ENCODE measurements around the gene NINJ2. TPM values are rescaled to one million over a fixed set of nuclear protein-coding genes. Genes with fewer than 3 reads are reported as not detected.

NINJ2 gene
- total RNA-seq, 1 donor: 5.8 TPM

DNA sequence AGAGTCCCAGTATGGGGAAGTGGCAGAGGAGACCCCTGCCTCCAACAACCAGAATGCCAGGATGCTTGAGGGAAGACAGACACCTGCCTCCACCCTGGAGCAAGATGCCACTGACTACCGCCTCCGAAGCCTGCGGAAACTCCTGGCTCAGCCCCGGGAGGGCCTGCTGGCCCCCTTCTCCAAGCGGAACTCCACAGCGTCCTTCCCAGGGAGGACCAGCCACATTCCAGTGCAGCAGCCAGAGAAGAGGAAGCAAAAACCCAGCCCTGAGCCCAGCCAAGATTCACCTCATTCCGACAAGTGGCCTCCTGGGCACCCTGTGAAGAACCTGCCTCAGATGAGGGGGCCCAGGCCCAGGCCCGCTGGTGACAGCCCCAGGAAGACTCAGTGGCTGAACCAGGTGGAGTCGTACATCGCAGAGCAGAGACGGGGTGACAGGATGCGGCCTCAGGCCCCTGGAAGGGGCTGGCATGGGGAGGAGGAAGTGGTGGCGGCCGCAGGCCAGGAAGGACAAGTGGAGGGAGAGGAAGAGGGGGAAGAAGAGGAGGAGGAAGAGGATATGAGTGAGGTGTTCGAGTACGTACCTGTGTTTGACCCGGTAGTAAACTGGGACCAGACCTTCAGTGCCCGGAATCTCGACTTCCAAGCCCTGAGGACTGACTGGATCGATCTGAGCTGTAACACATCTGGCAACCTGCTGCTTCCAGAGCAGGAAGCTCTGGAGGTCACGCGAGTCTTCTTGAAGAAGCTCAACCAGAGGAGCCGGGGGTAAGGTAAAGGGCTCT is 109.8 kb downstream of the NINJ2 start:
- H3K4me3 ChIP-seq (ENCODE audit: insufficient read depth, low read length): no peak overlapping the region
- no peaks in the 10 kb centered on the region for H4K20me1 ChIP-seq (ENCODE audit: insufficient read depth, low read length)
- H3K9me3 ChIP-seq (ENCODE audit: low read depth, low read length): no peaks in the 10 kb centered on the region
- no peaks in the 10 kb centered on the region for H3K36me3 ChIP-seq (ENCODE audit: insufficient read depth, low read length)
- H3K27ac ChIP-seq (ENCODE audit: low read depth, low read length): no peak overlapping the region
- no peak overlapping the region for H3K4me2 ChIP-seq (ENCODE audit: insufficient read depth, low read length)
- peak; percentile 64 for DNase-seq (ENCODE audit: insufficient read length, low spot score, missing footprints)
- peaks cover 28% of the 10 kb centered on the region for H3K27me3 ChIP-seq (ENCODE audit: insufficient read depth, low read length)
- H3K4me1 ChIP-seq (ENCODE audit: insufficient read depth, low read length): no peaks in the 10 kb centered on the region
- H3K79me2 ChIP-seq (ENCODE audit: insufficient read depth, low read length): no peaks in the 10 kb centered on the region
- TF ChIP-seq, protein P1, sequence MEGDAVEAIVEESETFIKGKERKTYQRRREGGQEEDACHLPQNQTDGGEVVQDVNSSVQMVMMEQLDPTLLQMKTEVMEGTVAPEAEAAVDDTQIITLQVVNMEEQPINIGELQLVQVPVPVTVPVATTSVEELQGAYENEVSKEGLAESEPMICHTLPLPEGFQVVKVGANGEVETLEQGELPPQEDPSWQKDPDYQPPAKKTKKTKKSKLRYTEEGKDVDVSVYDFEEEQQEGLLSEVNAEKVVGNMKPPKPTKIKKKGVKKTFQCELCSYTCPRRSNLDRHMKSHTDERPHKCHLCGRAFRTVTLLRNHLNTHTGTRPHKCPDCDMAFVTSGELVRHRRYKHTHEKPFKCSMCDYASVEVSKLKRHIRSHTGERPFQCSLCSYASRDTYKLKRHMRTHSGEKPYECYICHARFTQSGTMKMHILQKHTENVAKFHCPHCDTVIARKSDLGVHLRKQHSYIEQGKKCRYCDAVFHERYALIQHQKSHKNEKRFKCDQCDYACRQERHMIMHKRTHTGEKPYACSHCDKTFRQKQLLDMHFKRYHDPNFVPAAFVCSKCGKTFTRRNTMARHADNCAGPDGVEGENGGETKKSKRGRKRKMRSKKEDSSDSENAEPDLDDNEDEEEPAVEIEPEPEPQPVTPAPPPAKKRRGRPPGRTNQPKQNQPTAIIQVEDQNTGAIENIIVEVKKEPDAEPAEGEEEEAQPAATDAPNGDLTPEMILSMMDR (IDR thresholded peaks at IDR 0.05; ENCODE audit: extremely low read depth, low read depth, low read length): no peak
- no peak overlapping the region for H2AFZ ChIP-seq (ENCODE audit: low read length)

- H3K9me3 ChIP-seq (ENCODE audit: low read depth, low read length): no peaks in the 10 kb centered on the region
- H2AFZ ChIP-seq (ENCODE audit: low read length): no peak overlapping the region
- H3K4me3 ChIP-seq (ENCODE audit: insufficient read depth, low read length): no peak overlapping the region
- H3K4me1 ChIP-seq (ENCODE audit: insufficient read depth, low read length): no peaks in the 10 kb centered on the region
- DNase-seq (ENCODE audit: insufficient read length, low spot score, missing footprints): peak; percentile 68
- TF ChIP-seq, protein P1 (IDR thresholded peaks at IDR 0.05; ENCODE audit: extremely low read depth, low read depth, low read length): no peak
- H3K27me3 ChIP-seq (ENCODE audit: insufficient read depth, low read length): peaks cover 28% of the 10 kb centered on the region
- no peak overlapping the region for H3K4me2 ChIP-seq (ENCODE audit: insufficient read depth, low read length)
- H3K36me3 ChIP-seq (ENCODE audit: insufficient read depth, low read length): no peaks in the 10 kb centered on the region
- no peaks in the 10 kb centered on the region for H3K79me2 ChIP-seq (ENCODE audit: insufficient read depth, low read length)
- H4K20me1 ChIP-seq (ENCODE audit: insufficient read depth, low read length): no peaks in the 10 kb centered on the region
- no peak overlapping the region for H3K27ac ChIP-seq (ENCODE audit: low read depth, low read length)
These were observed 110.8 kb downstream of the NINJ2 start for GRCh38 chr12:552466-552865.

DNA sequence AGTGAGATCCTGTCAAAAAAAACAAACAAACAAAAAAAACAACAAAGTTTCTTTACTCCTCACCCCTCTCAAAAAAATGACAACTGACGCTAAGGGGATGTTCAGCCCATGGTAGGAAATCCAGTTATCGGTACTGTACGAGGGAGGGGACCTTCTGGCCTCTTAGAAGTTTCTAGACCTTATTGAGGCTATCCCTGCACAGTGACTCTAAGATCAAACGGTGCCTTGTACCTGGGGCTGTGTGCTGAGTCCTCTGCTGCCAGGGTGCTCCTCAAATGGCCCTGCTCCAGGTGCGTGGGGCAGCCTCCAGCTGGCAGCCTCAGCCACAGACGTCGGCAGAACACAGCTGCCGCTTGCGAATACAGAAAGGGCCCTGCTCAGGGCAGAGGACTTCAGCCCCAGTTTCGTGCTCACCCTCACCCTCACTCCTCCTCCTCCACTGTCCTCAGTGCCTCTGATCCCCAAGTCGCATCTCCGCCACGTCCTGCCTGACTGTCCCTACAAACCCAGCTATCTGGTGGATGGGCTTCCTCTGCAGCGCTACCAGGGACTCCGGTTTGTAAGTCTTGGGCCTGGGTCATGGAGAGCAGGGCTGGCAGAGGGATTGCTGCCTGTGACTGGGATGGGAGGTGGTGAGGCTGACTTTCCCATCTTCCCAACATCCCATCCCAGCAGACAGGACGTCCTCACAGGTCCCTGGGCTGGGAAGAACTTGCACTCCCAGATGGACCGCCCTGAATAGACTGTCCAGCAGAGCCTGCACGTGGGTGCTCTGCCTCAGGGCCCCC is 112.6 kb downstream of the NINJ2 start:
- DNase-seq (ENCODE audit: insufficient read length, low spot score, missing footprints): peak; percentile 81
- Histone ChIP-seq H2AFZ (ENCODE audit: low read length) (no peak overlapping the region), H3K9me3 (ENCODE audit: low read depth, low read length) (no peaks in the 10 kb centered on the region), H3K4me3 (ENCODE audit: insufficient read depth, low read length) (no peak overlapping the region), H3K79me2 (ENCODE audit: insufficient read depth, low read length) (no peaks in the 10 kb centered on the region), H3K4me2 (ENCODE audit: insufficient read depth, low read length) (no peak overlapping the region), H4K20me1 (ENCODE audit: insufficient read depth, low read length) (no peaks in the 10 kb centered on the region), H3K27ac (ENCODE audit: low read depth, low read length) (no peak overlapping the region), H3K4me1 (ENCODE audit: insufficient read depth, low read length) (no peaks in the 10 kb centered on the region), H3K36me3 (ENCODE audit: insufficient read depth, low read length) (no peaks in the 10 kb centered on the region), H3K27me3 (ENCODE audit: insufficient read depth, low read length) (peaks cover 28% of the 10 kb centered on the region)
- TF ChIP-seq, protein P1 (IDR thresholded peaks at IDR 0.05; ENCODE audit: extremely low read depth, low read depth, low read length): no peak

- DNase-seq (ENCODE audit: insufficient read length, low spot score, missing footprints): peak; percentile 65
- Histone ChIP-seq H3K4me1 (ENCODE audit: insufficient read depth, low read length) (no peaks in the 10 kb centered on the region), H3K4me2 (ENCODE audit: insufficient read depth, low read length) (no peak overlapping the region), H2AFZ (ENCODE audit: low read length) (no peak overlapping the region), H3K79me2 (ENCODE audit: insufficient read depth, low read length) (no peaks in the 10 kb centered on the region), H3K27ac (ENCODE audit: low read depth, low read length) (no peak overlapping the region), H4K20me1 (ENCODE audit: insufficient read depth, low read length) (no peaks in the 10 kb centered on the region), H3K27me3 (ENCODE audit: insufficient read depth, low read length) (peaks cover 30% of the 10 kb centered on the region), H3K4me3 (ENCODE audit: insufficient read depth, low read length) (no peak overlapping the region), H3K36me3 (ENCODE audit: insufficient read depth, low read length) (no peaks in the 10 kb centered on the region), H3K9me3 (ENCODE audit: low read depth, low read length) (no peaks in the 10 kb centered on the region)
- TF ChIP-seq, protein P1 (IDR thresholded peaks at IDR 0.05; ENCODE audit: extremely low read depth, low read depth, low read length): no peak
These were observed 113.7 kb downstream of the NINJ2 start for GRCh38 chr12:549476-550082.
